ENCODE measurements around the gene GUCY1A2.

GRCh38 chr11:106996691-106997090, 21.6 kb downstream of the GUCY1A2 start:
- TF ChIP-seq CTCF (IDR thresholded peaks at IDR 0.05; ENCODE audit: low read depth, low read length) (no peak), POLR2A (IDR thresholded peaks at IDR 0.05; ENCODE audit: extremely low read depth, insufficient read length) (no peak)
- TF ChIP-seq, protein P1, sequence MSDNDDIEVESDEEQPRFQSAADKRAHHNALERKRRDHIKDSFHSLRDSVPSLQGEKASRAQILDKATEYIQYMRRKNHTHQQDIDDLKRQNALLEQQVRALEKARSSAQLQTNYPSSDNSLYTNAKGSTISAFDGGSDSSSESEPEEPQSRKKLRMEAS (IDR thresholded peaks at IDR 0.05; ENCODE audit: low read depth, low read length) = no peak
